ENCODE measurements around the gene FGF23.

The FGF23 gene

DNA sequence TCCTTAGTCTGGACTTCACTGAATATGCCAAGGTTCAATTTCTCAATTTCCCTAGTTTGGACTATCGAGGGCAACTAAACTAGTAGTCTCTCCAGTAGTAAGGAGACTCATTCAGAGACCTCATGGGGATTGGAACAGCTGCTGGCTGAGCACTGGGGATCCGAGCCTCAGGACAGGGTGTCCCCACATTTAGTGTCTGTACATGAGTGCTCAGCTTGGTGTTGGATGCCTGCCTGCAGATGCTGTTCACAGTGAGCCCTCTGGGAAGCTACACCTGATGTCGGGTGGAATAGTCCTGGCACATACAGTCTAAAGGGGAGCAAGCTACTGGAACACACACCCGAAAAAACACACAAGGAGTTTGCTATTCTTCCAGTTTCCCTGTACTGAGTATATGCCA, 820 bp upstream of the FGF23 start:
- DNase-seq: no peak

DNA sequence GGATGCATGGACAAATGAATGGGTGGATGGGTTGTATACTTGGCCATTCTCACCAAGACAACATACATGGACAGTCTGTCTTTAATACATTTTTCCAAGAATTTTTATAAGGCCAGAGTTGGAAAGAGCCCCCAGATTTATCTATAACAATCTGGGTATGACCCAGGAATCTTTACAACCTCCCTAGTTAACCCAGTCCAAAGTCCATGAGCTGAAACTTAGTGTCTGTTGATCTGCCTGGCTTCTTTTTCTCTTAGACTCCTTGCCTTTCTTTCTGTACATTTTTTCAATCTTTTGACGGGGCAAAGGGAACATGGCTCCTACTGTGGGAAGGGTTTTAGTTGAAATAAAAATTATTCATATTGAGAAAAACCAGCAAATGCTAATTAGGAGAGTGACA, 740 bp downstream of the FGF23 start:
- DNase-seq: no peak

DNA sequence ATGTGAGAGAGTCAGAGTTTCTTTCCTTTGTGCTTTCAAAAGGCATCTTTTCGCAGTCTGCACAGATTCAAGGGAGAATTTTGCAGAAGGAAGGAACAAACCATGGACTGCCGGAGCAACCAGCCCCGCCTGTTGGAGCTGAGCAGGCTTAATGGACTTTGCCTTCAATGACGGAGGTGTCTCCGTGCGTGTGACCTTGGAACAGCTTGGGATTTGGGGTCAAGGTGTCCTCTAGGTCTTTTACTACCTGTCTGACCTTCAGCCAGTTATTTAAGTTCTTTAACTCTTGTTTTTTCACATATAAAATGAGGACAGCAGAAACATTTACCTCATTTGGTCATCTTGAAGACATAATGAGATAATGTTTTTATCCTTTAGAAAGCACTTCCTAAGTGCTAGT, 4.1 kb downstream of the FGF23 start:
- no peak for DNase-seq

DNA sequence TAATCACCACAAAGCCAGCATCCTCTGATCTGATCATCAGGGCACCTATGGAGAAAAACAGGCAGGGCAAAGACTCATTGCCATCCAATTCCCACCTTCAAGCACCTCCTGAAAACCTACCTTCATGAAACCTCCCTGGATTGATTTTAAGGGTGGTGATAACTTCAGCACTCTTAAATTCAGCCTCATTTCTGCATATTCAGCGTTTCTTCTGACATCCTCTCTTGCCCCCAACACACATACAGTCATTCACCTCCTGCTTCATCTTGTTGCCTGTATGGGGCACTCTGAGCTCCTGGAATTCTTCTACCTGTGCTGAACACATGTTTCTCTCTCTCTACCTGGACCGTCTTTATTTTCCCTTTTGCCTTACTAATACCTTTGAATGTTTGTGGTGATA, 6.9 kb downstream of the FGF23 start:
- DNase-seq: no peak

DNA sequence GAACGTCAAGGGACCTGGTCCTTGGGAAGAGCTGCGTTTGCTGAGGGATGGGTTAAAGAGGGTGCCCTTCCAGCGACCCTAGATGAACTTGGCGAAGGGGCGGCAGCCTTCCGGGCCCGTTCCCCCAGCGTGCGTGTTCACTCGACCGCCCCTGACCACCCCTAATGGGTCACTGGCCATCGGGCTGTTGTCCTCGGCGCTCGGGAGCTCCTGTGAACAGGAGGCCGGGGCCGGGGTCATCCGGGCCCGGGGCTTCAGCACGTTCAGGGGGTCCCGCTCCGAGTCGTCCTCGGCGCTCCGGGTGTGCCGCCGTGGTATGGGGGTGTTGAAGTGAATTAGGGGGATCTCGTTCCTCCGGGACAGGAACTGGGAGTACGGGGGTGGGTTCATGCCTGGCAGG, 9.2 kb downstream of the FGF23 start:
- DNase-seq: no peak

DNA sequence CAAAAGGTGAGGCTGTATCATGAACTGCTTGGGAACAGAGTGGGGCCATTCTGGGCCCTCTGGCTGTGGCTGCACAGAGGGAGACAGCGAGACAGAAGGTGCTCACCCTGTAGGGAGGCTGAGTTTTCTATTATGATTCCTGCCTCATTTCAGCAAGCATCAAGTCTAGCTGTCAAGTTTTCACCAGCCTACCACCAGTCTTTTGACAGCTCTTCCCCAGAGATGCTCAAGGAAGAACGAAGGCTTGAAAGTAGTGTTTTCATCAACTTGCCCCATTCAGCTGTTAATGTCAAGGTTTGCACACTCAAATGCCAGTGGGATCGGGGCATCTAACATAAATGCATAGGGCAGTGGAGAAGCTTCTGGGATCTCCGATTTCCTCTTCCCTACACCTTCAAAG, 10.0 kb downstream of the FGF23 start:
- no peak for DNase-seq

DNA sequence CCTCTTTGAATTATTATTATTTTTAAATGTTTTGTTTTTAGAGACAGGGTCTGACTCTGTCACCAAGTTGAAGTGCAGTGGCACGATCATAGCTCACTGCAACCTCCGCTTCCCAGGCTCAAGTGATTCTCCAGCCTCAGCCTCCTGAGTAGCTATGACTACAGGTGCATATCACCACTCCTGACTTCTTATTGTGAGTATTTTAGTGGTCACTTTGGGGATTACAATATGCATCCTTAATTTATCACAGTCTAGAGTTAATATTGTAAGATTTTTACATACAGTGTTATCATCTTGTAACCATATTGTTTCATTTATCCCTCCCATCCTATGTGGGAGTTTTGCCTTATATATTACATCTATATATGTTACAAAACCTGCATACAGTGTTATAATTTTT, 13.4 kb downstream of the FGF23 start:
- no peak for DNase-seq

DNA sequence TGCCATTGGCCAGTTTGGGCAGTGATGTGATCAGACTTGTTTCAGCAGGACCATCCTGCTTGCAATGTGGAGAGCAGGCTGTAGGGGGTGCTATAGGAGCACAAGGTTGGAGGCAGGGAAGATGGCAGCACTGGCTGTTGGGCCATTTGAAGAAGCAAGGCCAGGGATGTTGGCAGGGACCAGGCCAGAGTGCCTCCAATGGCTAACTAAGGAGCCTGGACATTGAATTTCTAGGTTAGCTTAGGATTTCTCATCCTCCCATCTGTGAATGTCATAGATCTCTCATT, 23.5 kb downstream of the FGF23 start:
- DNase-seq: peak in 1 of 2 donors; percentile 34

DNA sequence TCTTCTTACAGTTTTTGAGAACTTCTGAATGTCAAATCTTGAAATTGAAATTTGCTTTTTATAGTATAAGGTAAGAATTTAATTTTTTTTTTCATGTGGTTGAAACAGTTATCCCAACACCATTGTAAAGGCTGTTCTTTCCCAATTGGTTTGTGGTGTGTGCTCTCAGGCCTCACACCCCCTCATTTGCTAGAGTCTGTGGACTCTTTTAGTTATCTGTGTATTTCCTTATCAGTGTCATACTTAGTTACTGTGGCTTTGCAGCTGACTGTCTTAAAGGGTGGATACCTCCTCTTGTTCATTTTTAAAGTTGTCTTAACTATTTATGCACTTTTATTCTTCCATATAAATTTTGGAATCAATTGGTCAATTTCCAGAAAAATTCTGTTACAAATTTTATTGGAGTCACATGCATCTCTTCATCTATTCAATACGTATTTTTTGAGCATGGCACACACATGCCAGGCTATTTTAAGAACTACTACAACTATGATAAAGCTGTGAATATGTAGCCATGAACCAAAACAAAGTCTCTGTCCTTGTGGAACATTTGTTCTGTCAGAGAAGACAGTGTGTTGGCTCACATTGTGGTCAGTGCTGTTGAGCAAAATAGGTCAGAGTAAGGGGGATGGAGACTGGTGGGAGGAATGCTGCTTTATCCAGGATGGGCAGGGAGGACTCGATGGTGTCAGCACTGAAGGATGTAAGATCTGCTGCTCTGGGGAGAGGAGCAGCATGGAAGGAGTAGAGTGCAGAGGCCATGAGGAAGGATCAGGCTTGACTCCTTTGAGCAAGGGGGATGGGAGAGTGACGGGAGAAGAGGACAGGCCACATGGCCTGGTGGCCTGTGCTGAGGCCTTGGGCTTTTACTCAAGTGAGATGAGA, 24.1 kb downstream of the FGF23 start:
- no peak for DNase-seq

DNA sequence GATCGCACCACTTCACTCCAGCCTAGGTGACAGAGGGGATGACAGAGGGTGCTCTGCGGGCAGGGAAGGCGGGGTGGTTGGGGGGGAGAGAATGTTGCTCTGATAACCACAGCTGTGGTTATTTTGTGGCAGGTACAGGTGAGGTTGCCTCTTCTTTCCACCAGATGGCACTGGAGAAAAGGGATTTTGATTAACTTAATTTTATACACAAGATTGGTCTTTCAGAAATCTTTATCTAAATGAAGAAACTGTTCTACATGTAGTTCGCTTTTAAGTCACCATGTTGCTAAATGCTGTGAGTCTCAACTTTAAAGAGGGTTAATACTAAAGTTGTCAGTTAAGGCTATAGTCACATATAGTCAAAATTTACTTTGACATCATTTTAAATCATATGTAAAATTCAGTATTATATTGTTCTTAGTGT, 25.7 kb downstream of the FGF23 start:
- DNase-seq: peak; percentile 9 to 24

DNA sequence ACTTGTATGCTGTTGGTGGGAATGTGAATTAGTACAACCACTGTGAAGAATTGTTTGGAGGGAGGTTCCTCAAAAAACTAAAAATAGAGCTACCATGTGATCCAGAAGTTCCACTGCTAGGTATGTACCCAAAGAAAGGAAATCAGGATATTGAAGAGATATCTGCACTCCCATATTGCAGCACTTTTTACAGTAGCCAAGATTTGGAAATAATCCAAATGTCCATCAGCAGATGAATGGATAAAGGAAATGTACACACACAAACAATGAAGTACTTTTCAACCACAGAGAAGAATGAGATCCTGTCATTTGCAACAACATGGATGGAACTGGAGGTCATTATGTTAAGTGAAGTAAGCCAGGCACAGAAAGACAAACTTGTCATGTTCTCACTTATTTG, 32.6 kb downstream of the FGF23 start:
- DNase-seq: no peak

DNA sequence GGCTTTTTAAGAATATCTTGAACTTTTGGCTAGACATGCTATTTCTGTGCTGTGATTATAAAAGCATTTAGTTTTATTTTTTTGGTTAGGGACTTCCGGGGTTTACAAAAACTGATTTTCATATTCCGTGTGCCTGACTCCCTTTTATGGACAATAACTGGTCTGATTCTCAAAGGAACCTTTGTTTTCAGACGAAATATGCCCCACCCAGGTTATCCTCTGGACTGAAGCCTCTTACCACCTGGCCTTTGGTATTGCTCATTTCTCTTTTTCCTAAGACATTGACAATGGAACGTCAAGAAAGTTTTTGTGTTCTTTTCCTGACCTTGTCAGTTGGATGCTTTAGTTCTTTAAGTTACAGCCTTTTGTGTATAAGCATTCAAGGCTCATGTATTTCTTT, 47.7 kb downstream of the FGF23 start:
- DNase-seq: no peak

DNA sequence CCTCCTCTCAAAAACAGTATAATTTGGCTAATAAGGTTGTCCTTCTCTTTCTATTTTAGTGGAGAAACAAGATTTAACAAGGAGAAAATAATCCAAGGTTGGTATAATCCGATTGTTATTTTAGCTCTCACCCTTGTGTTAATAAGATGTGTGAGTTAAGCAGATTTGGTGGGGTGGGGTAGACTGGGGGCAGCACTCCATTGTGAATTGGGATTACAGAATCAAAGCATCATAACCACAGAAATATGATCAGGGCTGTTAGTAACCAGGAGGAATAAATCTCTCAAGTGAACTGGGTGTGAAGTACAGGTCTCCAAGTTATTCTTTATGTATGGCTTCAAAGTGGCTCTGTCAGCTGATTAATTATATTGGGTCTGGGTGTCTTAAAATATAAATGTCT, 48.3 kb downstream of the FGF23 start:
- DNase-seq: no peak

DNA sequence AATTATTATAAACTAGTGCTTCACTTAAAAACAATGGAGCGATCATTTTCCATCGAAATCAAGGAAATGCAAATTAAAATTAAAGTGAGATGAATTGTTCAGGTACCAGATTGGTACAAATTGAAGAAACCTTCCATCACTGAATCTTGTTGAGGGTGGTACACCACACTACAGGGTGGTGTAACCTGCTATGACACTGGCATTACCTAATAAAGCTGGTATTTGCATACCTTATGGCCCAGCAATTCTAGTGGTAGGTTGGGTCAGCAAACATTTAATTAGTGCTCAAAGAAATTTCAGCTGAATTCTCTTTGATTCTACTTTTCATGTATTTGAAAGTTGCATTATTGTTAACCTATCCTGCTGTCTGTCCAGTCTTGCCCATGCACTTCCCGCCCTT, 49.3 kb downstream of the FGF23 start:
- DNase-seq: no peak

DNA sequence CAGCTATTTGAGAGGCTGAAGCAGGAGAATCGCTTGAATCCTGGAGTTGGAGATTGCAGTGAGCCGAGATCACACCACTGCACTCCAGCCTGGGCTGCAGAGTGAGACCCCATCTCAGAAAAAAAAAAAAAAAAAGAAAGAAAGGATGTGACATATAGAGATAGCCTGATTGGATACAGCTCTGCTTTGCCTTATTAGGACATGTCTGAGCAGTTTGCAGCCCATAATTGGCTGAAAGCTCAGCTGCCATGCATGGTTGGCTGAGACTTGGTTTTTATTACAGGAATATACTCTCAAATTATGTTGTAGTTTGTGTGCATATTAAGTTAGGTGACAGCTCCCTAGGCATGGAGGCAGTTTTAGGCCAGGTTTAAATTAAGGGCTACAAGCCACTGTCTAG, 52.2 kb downstream of the FGF23 start:
- no peak for DNase-seq

DNA sequence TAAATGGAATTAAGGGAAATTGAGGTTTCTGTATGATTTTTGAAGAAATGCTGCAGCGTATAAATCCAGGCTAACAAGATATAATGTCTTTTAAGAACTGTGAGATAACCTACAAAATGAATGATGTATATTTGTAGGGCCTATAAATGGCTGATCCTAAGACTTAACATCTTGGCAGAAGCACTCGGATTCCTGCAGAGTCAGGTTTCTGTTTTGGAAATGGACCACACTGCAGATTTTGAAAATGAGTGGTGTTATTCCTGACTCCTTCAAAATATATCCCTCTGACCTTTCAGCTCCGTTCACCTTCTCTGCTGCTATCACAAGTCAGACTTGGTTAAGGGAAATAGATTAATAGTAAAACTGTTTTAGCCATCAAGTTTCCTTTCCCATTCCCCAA, 53.5 kb downstream of the FGF23 start:
- no peak for DNase-seq

DNA sequence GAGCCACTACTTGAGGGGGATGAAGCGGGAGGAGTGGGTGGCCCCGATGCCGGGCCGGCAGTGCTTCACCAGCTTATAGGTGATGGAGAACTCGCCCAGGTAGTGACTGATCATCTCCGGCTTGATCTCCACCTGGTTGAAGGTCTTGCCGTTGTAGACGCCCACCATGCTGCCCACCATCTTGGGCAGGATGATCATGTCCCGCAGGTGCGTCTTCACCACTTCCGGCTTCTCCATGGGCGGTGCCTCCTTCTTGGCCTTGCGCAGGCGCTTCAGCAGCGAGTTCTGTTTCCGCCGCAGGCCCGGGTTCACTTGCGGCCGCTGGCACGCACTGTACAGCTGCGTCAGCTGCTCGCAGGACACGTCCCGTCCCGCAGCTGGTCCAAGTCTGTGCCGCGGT, 55.1 kb downstream of the FGF23 start:
- no peak for DNase-seq

DNA sequence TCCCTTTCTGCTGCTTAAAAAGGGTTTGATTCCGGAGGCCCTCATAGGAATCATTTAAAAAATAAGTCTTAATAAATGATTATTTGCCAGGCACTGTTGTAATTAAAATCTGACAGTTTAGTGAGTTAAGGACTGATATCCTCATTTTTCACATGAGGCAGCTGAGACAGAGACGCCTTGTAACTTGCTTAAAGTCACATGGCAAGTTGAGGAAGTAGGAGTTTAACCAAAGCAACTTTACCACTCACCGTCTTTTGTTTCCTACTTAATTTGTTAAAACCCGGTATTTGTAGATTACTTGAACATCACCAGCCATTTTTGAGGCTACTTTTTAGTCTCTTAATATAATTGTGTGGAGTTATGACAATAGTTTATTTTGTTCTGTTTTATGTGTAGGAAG, 56.1 kb downstream of the FGF23 start:
- no peak for DNase-seq

DNA sequence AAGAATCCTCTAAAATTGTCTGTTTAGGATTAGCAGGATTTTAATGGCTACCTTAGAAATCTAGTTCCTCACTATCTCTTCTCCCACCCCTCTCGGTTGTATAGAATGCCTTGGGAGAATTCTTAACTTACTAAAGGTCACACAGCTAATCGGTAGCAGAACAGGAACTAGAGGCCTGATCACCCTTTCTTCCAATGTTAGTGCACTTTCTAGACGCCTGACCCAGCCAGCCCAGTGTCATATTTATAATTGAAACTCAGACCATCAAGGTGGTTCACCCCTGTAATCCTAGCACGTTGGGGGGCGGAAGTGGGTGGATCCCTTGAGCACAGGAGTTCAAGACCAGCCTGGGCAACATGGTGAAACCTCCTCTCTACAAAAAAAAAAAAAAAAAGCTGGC, 56.8 kb downstream of the FGF23 start:
- DNase-seq: no peak

DNA sequence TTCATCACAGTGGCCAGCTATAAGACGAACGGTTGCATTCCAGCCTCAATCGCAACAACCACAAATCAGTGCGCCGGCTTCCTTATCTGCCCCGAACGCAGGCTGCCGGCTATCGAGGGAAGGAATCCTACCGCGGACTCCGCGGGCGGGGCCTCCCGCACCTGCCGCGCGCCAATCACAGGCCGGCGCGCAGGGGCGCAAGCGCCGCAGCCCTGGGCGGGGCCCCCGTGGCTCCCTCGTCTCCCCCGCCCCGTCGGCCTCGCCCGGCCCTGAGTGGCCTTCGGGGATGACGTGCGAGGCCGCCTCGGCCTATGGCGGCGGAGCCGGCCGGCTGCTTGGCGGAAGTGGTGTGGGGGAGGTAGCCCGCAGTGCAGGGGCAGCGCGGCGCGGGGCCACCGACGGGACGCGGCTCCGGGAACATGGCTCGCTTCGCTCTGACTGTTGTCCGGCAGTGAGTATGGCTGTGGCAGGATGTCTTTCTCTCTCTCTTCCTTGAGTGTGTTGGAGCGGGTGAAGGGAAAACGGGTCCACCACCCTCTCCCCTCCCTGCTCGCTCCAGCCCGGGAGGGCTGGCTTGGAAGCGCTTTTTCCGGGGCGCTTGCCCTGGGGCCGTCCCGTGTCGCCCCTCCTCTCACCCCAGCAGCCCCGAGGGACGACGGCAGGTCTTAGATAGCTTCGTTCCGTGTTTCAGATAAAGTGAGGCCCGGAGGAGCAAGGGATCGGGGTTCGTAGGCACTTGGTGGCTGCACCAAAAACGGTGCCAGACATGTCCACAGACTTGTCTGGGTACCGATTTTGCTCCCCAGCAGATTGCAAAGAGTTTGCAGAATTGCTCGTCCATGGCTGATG, 58.4 kb downstream of the FGF23 start, which contains the start of gene TIGAR:
TIGAR (plus strand) TSS at position 361 of the 849 bp plus-strand sequence; CDS start at position 420, 59 bp downstream.
- peak; percentile 82 to 88 for DNase-seq

DNA sequence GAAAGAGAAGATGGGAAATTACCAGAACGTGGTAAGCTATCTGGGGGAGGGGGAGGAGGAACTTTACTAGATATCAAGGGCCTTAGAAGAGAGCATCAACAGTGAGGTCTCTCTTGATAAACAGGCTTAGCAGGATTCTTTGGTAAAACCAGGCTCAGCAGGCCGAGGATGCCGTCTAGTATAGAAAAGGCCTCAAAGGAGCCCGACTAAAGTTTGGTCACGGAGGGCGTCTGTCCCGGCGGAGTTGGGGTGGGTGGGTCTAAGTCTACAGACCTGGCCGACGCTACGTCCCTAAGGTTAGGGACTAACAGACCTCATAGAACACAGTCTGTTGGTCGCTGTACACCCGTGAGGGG, 59.0 kb downstream of the FGF23 start:
- DNase-seq: no peak
